ENCODE data around the gene COL8A1. TPM values are rescaled to one million over a fixed set of nuclear protein-coding genes. Genes with fewer than 3 reads are reported as not detected.

Gene COL8A1
- total and polyA plus RNA-seq, 9 of the 15 experiments (the other 6 are each of a cell fraction or from before 2014, with no cell fraction given) = 0.07 TPM; not detected in 8

DNA sequence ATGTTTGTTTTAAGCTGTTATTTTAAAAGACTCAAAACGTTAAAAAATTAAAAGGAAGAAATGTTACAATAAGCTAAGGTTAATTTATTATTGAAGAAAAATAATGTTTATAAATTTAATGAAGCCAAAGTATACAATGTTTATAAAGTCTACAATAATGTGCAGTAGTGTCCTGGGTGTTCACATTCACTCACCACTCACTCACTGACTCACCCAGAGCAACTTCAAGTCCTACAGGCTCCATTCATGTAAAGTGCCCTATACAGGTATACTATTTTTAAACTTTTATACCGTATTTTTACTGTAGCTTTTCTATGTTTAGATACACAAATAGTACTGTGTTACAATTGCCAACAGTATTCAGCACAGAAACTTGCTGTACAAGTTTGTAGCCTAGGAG, 55.2 kb downstream of the COL8A1 start:
- no peaks in the 10 kb centered on the region for H3K9me3 ChIP-seq (replicated peaks; ENCODE audit: control insufficient read depth, insufficient read depth, low read depth, low read length)
- intact Hi-C loops (cut with micrococcal nuclease) (no loop called here), in situ Hi-C loops (cut with MboI) (no loop called here)
- H4K20me1 ChIP-seq (replicated peaks; ENCODE audit: control insufficient read depth, insufficient read depth, low read length) = no peaks in the 10 kb centered on the region
- H3K4me1 ChIP-seq (replicated peaks in 1 of 2; ENCODE audit: control insufficient read depth in 2 of 2, insufficient read depth in 2 of 2, low read length in 2 of 2) = no peaks in the 10 kb centered on the region
- FAIRE-seq (no peak), DNase-seq (ENCODE audit: extremely low read depth in 1 of 4, low spot score in 3 of 4) (no peak), ATAC-seq (no peak)
- peaks cover 2 to 4% of the 10 kb centered on the region in 2 experiments; a peak in 1 of 5 replicates for H3K27me3 ChIP-seq (ENCODE audit: control insufficient read depth in 2 of 2, insufficient read depth in 2 of 2, low read length in 2 of 2)
- no peak overlapping the region for H3K4me3 ChIP-seq
- no peak overlapping the region for H3K4me2 ChIP-seq (ENCODE audit: insufficient read depth, low read length)
- WGBS (ENCODE audit: insufficient coverage, low coverage, missing lambda C conversion rate) = 0% methylated on average over 2 of the region's 2 CpGs
- BruUV-seq (replicated peaks) = no TSS peak
- H3K9me1 ChIP-seq (ENCODE audit: control insufficient read depth, insufficient read depth, low read length) = no peaks in the 10 kb centered on the region
- TF ChIP-seq, protein P1, sequence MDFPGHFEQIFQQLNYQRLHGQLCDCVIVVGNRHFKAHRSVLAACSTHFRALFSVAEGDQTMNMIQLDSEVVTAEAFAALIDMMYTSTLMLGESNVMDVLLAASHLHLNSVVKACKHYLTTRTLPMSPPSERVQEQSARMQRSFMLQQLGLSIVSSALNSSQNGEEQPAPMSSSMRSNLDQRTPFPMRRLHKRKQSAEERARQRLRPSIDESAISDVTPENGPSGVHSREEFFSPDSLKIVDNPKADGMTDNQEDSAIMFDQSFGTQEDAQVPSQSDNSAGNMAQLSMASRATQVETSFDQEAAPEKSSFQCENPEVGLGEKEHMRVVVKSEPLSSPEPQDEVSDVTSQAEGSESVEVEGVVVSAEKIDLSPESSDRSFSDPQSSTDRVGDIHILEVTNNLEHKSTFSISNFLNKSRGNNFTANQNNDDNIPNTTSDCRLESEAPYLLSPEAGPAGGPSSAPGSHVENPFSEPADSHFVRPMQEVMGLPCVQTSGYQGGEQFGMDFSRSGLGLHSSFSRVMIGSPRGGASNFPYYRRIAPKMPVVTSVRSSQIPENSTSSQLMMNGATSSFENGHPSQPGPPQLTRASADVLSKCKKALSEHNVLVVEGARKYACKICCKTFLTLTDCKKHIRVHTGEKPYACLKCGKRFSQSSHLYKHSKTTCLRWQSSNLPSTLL (IDR thresholded peaks at IDR 0.05) = no peak
- TF ChIP-seq BRCA1 (IDR thresholded peaks at IDR 0.05) = no peak
- no peak for TF ChIP-seq BRCA1 (CRISPR knock-in tag; IDR thresholded peaks at IDR 0.05)
- no peak for TF ChIP-seq NELFE (IDR thresholded peaks at IDR 0.05; ENCODE audit: insufficient read depth, insufficient read length)
- no peak for TF ChIP-seq FOXA3 (CRISPR knock-in tag; conservative IDR thresholded peaks at IDR 0.05 in 1 of 2, IDR thresholded peaks at IDR 0.05 in 1 of 2)
- no peak for TF ChIP-seq SETDB1 (IDR thresholded peaks at IDR 0.05; ENCODE audit: low read length)
- no peak for TF ChIP-seq ZNF592 (IDR thresholded peaks at IDR 0.05)
- TF ChIP-seq SIX5 (IDR thresholded peaks at IDR 0.05; ENCODE audit: borderline replicate concordance in 1 of 2, insufficient read depth in 1 of 2, low read depth in 1 of 2, low read length in 2 of 2) = no peak
- TF ChIP-seq ZNF507 (tag; conservative IDR thresholded peaks at IDR 0.05) = no peak
- ChIA-PET POLR2A (no interaction called here), CTCF (ENCODE audit: low intra/inter-chr PET ratio) (no interaction called here)
- no peak overlapping the region for H3K27ac ChIP-seq (ENCODE audit: extremely low read depth, low read depth, low read length)
- H3K79me2 ChIP-seq (ENCODE audit: control insufficient read depth, insufficient read depth, low read length) = no peaks in the 10 kb centered on the region
- H3K36me3 ChIP-seq (ENCODE audit: control insufficient read depth, insufficient read depth, low read length) = no peaks in the 10 kb centered on the region
- no peak overlapping the region for H2AFZ ChIP-seq (ENCODE audit: low read depth, low read length)
- H3K9ac ChIP-seq (ENCODE audit: insufficient read depth in 1 of 2, low read depth in 2 of 2, low read length in 2 of 2) = no peak overlapping the region
